Measurements from ENCODE around the gene SRA1. TPM values are rescaled to one million over a fixed set of nuclear protein-coding genes. Genes with fewer than 3 reads are reported as not detected.
A peak's percentile ranks its signal among the peaks of the same experiment; 100 is the strongest.

Gene SRA1
- total and polyA plus RNA-seq, 2 of the 13 experiments (the other 11 are each of a cell fraction or from before 2014, with no cell fraction given), result 14.2 to 32.8 TPM

DNA sequence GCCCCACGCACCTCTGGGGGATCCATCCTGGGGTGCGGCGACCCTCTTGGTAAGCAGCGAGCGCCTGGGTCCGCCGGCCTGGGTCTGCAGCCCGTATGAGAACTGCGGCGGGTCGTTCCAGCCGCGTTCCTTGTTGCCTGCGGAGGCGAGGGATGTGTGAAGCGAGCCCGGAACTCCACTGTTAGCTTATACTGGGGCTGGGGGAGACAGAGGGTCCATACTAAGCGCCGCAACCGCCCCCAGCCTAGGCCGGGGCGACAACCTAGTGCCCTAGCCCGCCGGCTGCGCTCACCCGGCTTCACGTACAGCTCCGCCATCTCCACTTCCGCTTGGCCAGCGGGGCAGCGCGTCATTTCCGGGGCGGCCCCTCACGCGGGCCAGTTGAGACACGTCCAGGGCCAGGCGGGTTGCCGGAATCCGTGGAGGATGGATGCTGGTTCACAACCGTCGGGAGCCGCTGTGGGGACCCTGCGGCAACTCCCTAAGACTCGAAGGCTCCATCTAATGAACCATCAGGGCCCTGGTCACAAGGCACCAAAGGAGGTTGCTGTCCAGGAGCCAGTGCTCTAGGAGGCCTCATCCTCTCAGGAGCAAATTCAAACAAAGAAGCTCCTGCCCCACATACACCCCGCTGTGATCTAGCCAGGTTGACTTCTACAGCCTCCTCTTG is at the start of gene SRA1 (continued):
- no peak for TF ChIP-seq ZFP41 (CRISPR knock-in tag; IDR thresholded peaks at IDR 0.05; ENCODE audit: borderline replicate concordance)
- no peak for TF ChIP-seq ZNF737 (CRISPR knock-in tag; IDR thresholded peaks at IDR 0.05; ENCODE audit: borderline replicate concordance)
- no peak for TF ChIP-seq ZNF431 (CRISPR knock-in tag; IDR thresholded peaks at IDR 0.05; ENCODE audit: borderline replicate concordance, low read depth)
- TF ChIP-seq GATAD1 (CRISPR knock-in tag; IDR thresholded peaks at IDR 0.05), result peak; percentile 90
- TF ChIP-seq ZNF225 (CRISPR knock-in tag; IDR thresholded peaks at IDR 0.05), result no peak
- peak; percentile 91 for TF ChIP-seq ZNF607 (CRISPR knock-in tag; IDR thresholded peaks at IDR 0.05; ENCODE audit: borderline replicate concordance)
- peak; percentile 44; the same call in 1 of the 2 replicates for TF ChIP-seq ZSCAN20 (CRISPR knock-in tag; IDR thresholded peaks at IDR 0.05; ENCODE audit: borderline replicate concordance)
- peak; percentile 52; the same call in 1 of the 2 replicates for TF ChIP-seq ELF3 (CRISPR knock-in tag; IDR thresholded peaks at IDR 0.05)
- TF ChIP-seq ZNF552 (CRISPR knock-in tag; IDR thresholded peaks at IDR 0.05; ENCODE audit: borderline replicate concordance), result no peak
- TF ChIP-seq, protein P1, sequence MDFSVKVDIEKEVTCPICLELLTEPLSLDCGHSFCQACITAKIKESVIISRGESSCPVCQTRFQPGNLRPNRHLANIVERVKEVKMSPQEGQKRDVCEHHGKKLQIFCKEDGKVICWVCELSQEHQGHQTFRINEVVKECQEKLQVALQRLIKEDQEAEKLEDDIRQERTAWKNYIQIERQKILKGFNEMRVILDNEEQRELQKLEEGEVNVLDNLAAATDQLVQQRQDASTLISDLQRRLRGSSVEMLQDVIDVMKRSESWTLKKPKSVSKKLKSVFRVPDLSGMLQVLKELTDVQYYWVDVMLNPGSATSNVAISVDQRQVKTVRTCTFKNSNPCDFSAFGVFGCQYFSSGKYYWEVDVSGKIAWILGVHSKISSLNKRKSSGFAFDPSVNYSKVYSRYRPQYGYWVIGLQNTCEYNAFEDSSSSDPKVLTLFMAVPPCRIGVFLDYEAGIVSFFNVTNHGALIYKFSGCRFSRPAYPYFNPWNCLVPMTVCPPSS (IDR thresholded peaks at IDR 0.05), result no peak
- TF ChIP-seq HNRNPH1 (optimal IDR thresholded peaks at IDR 0.05; ENCODE audit: low read depth, low read length), result no peak
- peak; percentile 75 for TF ChIP-seq ZNF768 (CRISPR knock-in tag; IDR thresholded peaks at IDR 0.05)
- TF ChIP-seq WIZ (CRISPR knock-in tag; IDR thresholded peaks at IDR 0.05), result 0 out of 2 replicates have a peak, but pooled peaks have one; percentile 41
- no peak for TF ChIP-seq ZBTB3 (CRISPR knock-in tag; IDR thresholded peaks at IDR 0.05; ENCODE audit: borderline replicate concordance, low read depth)
- no peak for TF ChIP-seq ZNF784 (CRISPR knock-in tag; IDR thresholded peaks at IDR 0.05; ENCODE audit: borderline replicate concordance)
- no peak; the same call in 1 of the 2 replicates for TF ChIP-seq ZFP1 (CRISPR knock-in tag; IDR thresholded peaks at IDR 0.05)
- no peak for TF ChIP-seq ZBTB2 (CRISPR knock-in tag; IDR thresholded peaks at IDR 0.05; ENCODE audit: low read depth)
- TF ChIP-seq MEIS1 (CRISPR knock-in tag; IDR thresholded peaks at IDR 0.05; ENCODE audit: borderline replicate concordance), result no peak
- TF ChIP-seq JUNB (CRISPR knock-in tag; IDR thresholded peaks at IDR 0.05; ENCODE audit: borderline replicate concordance), result no peak
- no peak for TF ChIP-seq ZSCAN22 (CRISPR knock-in tag; IDR thresholded peaks at IDR 0.05)
- peak; percentile 60; the same call in 1 of the 2 replicates for TF ChIP-seq ZBTB7B (CRISPR knock-in tag; IDR thresholded peaks at IDR 0.05)
- no peak for TF ChIP-seq MAFF (IDR thresholded peaks at IDR 0.05; ENCODE audit: low read depth, low read length)
- no peak for TF ChIP-seq NR3C1 (CRISPR knock-in tag; IDR thresholded peaks at IDR 0.05)
- peak; percentile 73; the same call in 1 of the 2 replicates for TF ChIP-seq ZNF776 (CRISPR knock-in tag; IDR thresholded peaks at IDR 0.05)
- no peak for TF ChIP-seq ZNF343 (CRISPR knock-in tag; IDR thresholded peaks at IDR 0.05)
- peak; percentile 66; the same call in 1 of the 2 replicates for TF ChIP-seq RXRB (CRISPR knock-in tag; IDR thresholded peaks at IDR 0.05; ENCODE audit: borderline replicate concordance)
- no peak for TF ChIP-seq SNAPC2 (CRISPR knock-in tag; IDR thresholded peaks at IDR 0.05)
- TF ChIP-seq HOXD1 (CRISPR knock-in tag; IDR thresholded peaks at IDR 0.05), result peak; percentile 48; the same call in 1 of the 2 replicates

Measured in HepG2 (cell line).